ENCODE results near the gene TSPAN32. TPM values are rescaled to one million over a fixed set of nuclear protein-coding genes. Genes with fewer than 3 reads are reported as not detected.
"Not testable (repeated sequence)": the region's sequence is repeated elsewhere in the genome, so short reads cannot be mapped to it uniquely, and the experiment has no call there.

TSPAN32 gene
- total RNA-seq, 1 donor from 2014 or later, result not detected

- TF ChIP-seq, protein P1, sequence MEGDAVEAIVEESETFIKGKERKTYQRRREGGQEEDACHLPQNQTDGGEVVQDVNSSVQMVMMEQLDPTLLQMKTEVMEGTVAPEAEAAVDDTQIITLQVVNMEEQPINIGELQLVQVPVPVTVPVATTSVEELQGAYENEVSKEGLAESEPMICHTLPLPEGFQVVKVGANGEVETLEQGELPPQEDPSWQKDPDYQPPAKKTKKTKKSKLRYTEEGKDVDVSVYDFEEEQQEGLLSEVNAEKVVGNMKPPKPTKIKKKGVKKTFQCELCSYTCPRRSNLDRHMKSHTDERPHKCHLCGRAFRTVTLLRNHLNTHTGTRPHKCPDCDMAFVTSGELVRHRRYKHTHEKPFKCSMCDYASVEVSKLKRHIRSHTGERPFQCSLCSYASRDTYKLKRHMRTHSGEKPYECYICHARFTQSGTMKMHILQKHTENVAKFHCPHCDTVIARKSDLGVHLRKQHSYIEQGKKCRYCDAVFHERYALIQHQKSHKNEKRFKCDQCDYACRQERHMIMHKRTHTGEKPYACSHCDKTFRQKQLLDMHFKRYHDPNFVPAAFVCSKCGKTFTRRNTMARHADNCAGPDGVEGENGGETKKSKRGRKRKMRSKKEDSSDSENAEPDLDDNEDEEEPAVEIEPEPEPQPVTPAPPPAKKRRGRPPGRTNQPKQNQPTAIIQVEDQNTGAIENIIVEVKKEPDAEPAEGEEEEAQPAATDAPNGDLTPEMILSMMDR (conservative IDR thresholded peaks at IDR 0.05; ENCODE audit: low read depth, low read length), result no peak
- no peak for DNase-seq (ENCODE audit: low read depth)
- no peak overlapping the region for H3K4me3 ChIP-seq (ENCODE audit: low read depth, low read length)
Measured at GRCh38 chr11:2277008-2277346, 24.8 kb upstream of the TSPAN32 start.

- DNase-seq (ENCODE audit: low read depth), result no peak
- H3K4me3 ChIP-seq (ENCODE audit: low read depth, low read length), result no peak overlapping the region
- TF ChIP-seq, protein P1 (conservative IDR thresholded peaks at IDR 0.05; ENCODE audit: low read depth, low read length), result no peak
Measured at GRCh38 chr11:2277933-2278523, 23.8 kb upstream of the TSPAN32 start.

GRCh38 chr11:2280208-2280607 is 21.6 kb upstream of the TSPAN32 start:
- no peak overlapping the region for H3K4me3 ChIP-seq (ENCODE audit: low read depth, low read length)
- TF ChIP-seq, protein P1 (conservative IDR thresholded peaks at IDR 0.05; ENCODE audit: low read depth, low read length), result no peak
- DNase-seq (ENCODE audit: low read depth), result no peak

- H3K4me3 ChIP-seq (ENCODE audit: low read depth, low read length); DNase-seq (ENCODE audit: low read depth): not testable (repeated sequence)
Measured at GRCh38 chr11:2286350-2286749, 15.5 kb upstream of the TSPAN32 start.

DNA sequence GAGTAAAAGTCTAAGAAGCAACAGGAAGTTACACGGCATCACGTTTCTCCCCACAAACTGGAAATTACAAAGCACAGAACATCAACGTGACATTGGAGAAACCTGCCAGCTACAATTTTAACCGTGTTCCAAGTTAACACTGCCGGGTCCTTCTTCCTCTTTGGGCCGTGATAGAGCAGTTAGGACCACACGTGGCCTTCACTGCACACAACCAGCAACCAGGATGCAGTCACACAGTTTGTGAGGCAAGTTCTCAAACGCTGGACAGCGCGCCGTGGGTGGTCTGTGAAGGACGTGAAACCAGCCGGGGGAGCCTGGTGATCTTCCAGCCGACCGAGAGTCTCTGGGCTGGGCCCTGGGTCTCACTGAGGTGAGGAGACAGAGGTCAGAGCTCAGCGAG is 14.7 kb upstream of the TSPAN32 start:
- no peak for DNase-seq (ENCODE audit: low read depth)
- TF ChIP-seq, protein P1 (conservative IDR thresholded peaks at IDR 0.05; ENCODE audit: low read depth, low read length), result no peak
- no peak overlapping the region for H3K4me3 ChIP-seq (ENCODE audit: low read depth, low read length)

- no peak for DNase-seq (ENCODE audit: low read depth)
Measured at GRCh38 chr11:2289350-2289749, 12.5 kb upstream of the TSPAN32 start.

DNA sequence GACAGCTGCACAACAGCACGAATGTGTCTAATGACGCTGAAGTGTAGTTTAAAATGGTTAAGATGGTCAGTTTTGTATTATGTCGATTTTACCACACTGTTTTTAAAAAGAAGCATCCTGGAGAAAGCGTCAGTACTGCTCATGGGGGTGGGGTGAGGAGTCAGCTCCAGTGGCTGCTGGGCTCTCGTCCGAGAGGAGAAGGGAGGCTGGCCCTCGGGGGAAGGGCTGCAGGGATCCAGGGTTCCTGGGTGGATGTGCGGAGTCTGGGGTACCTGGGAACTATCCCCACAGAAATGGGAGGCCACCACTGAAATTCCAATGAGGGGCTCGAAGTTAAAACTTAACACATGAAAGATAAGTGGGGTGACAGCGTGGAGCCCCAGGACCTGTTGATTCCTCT is 12.0 kb upstream of the TSPAN32 start:
- TF ChIP-seq, protein P1 (conservative IDR thresholded peaks at IDR 0.05; ENCODE audit: low read depth, low read length), result no peak

More at GRCh38 chr11:2289350-2289749, 12.5 kb upstream of the TSPAN32 start:
- H3K4me3 ChIP-seq (ENCODE audit: low read depth, low read length), result no peak overlapping the region
- TF ChIP-seq, protein P1 (conservative IDR thresholded peaks at IDR 0.05; ENCODE audit: low read depth, low read length), result no peak

More for the DNA sequence above, 12.0 kb upstream of the TSPAN32 start:
- DNase-seq (ENCODE audit: low read depth), result no peak
- no peak overlapping the region for H3K4me3 ChIP-seq (ENCODE audit: low read depth, low read length)

Measured in epithelial cell of proximal tubule (primary cell).